Stomach (tissue), 9 donors: Measurements from ENCODE around the gene SGCA. TPM values are rescaled to one million over a fixed set of nuclear protein-coding genes. Genes with fewer than 3 reads are reported as not detected.
A peak's percentile ranks its signal among the peaks of the same experiment; 100 is the strongest.

Experiments used
- DNase-seq, 2 donors: peaks; one replicate each; pipeline versions ENCODE4 v3.0.0 to v3.0.0-alpha.2; 2013 to 2019
- H3K27ac ChIP-seq, 5 donors: fragments of 200-600 bp in 4 of 5; sonication (generic) in 4 of 5; one replicate each; pipeline ENCODE4 v1.5.1; 2013 to 2019; ENCODE audit warnings: mild to moderate bottlenecking in 1 of 5, moderate library complexity in 1 of 5
- H3K27me3 ChIP-seq, 3 donors: fragments of 200-600 bp; sonication (generic); one replicate each; pipeline ENCODE4 v1.5.1; 2017 to 2019; ENCODE audit warnings: mixed run types in 1 of 3
- H3K36me3 ChIP-seq, 4 donors: fragments of 200-600 bp; sonication (generic); 1 replicate in 3 of 4; 2 replicates in 1 of 4; pipeline ENCODE4 v1.5.1; 2016 to 2019
- H3K4me1 ChIP-seq, 4 donors: fragments of 200-600 bp; sonication (generic); one replicate each; pipeline ENCODE4 v1.5.1; 2016 to 2019
- H3K4me3 ChIP-seq, 4 donors: fragments of 200-600 bp; sonication (generic) in 3 of 4; one replicate each; pipeline ENCODE4 v1.5.1; 2016 to 2019; ENCODE audit warnings: mild to moderate bottlenecking in 1 of 4
- H3K9me3 ChIP-seq, 4 donors: fragments of 200-600 bp; sonication (generic); one replicate each; pipeline ENCODE4 v1.5.1; 2016 to 2019
- EP300 ChIP-seq: sonication (generic); formaldehyde crosslinking; IDR thresholded peaks from one replicate; pipeline ENCODE4 v1.6.1; 2017; ENCODE audit warnings: antibody characterized with exemption
- POLR2A ChIP-seq, 4 donors: fragments of 450-650 bp; IDR thresholded peaks; one replicate each; pipeline ENCODE4 v1.6.1; 2016; ENCODE audit warnings: antibody characterized with exemption in 4 of 4, control low read depth in 2 of 4, mild to moderate bottlenecking in 1 of 4, moderate library complexity in 1 of 4
- POLR2AphosphoS5 ChIP-seq, 3 donors: sonication (generic); formaldehyde crosslinking; IDR thresholded peaks; one replicate each; pipeline ENCODE4 v1.6.1; 2016; ENCODE audit warnings: antibody characterized with exemption in 3 of 3
- WGBS, 5 donors: extraction: QIAGEN DNeasy Blood & Tissue Kit in 3 of 5; methylation state at CpG; one replicate each; pipeline versions ENCODE4 v1.1.5 to v1.1.7; 2013 to 2018; 5-methylcytosine and 5-hydroxymethylcytosine counted together
- intact Hi-C: fragments of 100-400 bp; cut with DNase I; formaldehyde crosslinking; loops from one replicate; pipeline ENCODE4 v1.15.1; 2023; ENCODE audit warnings: low total_unique reads
- polyA plus RNA-seq, 3 donors: library from polyadenylated mRNA; stranded (reverse); fragments of 200-250 nt; gene quantifications; one replicate each; pipeline ENCODE4 v1.2.3, GENCODE V29; 2013
- total RNA-seq, 5 donors: library from RNA; depleted of rRNA; stranded (reverse); fragments of >200 nt; gene quantifications; one replicate each; pipeline versions ENCODE4 v1.1.0 to v1.2.3, GENCODE V29; 2014 to 2016
- TF ChIP-seq, protein P1 (sequence below), 7 experiments: fragments of 450-650 bp in 4 of 7; fragments of 200-600 bp in 3 of 7; sonication (generic) in 3 of 7; IDR thresholded peaks; one replicate each; pipeline ENCODE4 v1.5.1; 2016 to 2019; ENCODE audit warnings: antibody characterized with exemption in 7 of 7, control low read depth in 2 of 7, mild to moderate bottlenecking in 1 of 7
- donor health status: healthy with polysubstance abuse.
- donor health status: Bipolar disorder and iron deficiency.
- donor health status: healthy.

The SGCA gene
- total and polyA plus RNA-seq, 8 donors: 5.4 to 89.3 (median 15.1) TPM

DNA sequence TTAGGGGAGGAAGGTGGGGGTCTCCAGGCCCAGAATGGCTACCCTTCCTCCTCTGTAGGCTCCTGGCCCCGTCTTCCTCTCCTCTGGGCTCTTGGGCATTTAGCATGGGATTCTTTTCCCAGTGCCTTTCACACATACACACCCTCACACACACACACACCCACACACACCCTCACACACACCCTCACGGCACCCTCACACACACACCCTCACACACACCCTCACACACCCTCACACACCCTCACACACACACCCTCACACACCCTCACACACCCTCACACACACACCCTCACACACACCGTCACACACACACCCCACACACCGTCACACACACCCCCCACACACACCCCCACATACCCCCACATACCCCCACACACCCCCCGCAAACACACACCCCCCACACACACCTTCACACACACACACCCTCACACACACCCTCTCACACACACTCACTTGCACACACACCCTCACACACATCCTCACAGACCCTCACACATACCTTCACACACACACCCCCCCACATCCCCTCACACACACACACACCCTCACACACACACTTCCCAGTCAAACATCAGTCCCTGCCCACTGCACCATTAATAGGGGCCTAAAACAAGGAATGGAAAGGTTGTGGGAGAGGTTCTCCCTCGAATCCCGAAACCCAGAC is 845 bp downstream of the SGCA start:
- Histone ChIP-seq H3K27ac (peak overlapping the region in 4 of 5 donors; percentile 60 to 86 (median 80)), H3K36me3 (no peaks in the 10 kb centered on the region), H3K9me3 (no peaks in the 10 kb centered on the region), H3K4me3 (peak overlapping the region in 3 of 4 donors; percentile 27 to 35 (median 35)), H3K4me1 (peaks cover 9 to 56% (median 31%) of the 10 kb centered on the region in 4 donors), H3K27me3 (no peaks in the 10 kb centered on the region)
- no peak for TF ChIP-seq POLR2AphosphoS5 (IDR thresholded peaks at IDR 0.05)
- DNase-seq: no peak
- 40 to 75% (median 67%) methylated on average over 4 to 7 of the region's 7 CpGs for WGBS, 5 donors
- intact Hi-C loops: no loop called here

DNA sequence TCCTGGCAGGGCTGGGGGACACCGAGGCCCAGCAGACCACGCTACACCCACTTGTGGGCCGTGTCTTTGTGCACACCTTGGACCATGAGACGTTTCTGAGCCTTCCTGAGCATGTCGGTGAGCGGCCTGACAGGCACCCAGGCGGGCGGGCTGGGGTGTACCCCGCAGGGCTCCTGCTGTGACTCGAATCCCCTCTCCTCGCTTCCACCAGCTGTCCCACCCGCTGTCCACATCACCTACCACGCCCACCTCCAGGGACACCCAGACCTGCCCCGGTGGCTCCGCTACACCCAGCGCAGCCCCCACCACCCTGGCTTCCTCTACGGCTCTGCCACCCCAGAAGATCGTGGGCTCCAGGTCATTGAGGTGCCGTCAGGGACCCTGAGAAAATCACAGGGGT is 1.6 kb downstream of the SGCA start:
- Histone ChIP-seq H3K27ac (peak overlapping the region in 1 of 5 donors; percentile 86), H3K36me3 (no peaks in the 10 kb centered on the region), H3K4me1 (peaks cover 5 to 52% (median 26%) of the 10 kb centered on the region in 4 donors), H3K4me3 (peak overlapping the region in 1 of 4 donors; percentile 11), H3K27me3 (no peaks in the 10 kb centered on the region), H3K9me3 (no peaks in the 10 kb centered on the region)
- WGBS, 5 donors: 85 to 89% (median 87%) methylated on average over 11 to 19 of the region's 19 CpGs
- TF ChIP-seq POLR2A (IDR thresholded peaks at IDR 0.05) (no peak), EP300 (no peak), POLR2AphosphoS5 (IDR thresholded peaks at IDR 0.05) (no peak)
- TF ChIP-seq, protein P1, sequence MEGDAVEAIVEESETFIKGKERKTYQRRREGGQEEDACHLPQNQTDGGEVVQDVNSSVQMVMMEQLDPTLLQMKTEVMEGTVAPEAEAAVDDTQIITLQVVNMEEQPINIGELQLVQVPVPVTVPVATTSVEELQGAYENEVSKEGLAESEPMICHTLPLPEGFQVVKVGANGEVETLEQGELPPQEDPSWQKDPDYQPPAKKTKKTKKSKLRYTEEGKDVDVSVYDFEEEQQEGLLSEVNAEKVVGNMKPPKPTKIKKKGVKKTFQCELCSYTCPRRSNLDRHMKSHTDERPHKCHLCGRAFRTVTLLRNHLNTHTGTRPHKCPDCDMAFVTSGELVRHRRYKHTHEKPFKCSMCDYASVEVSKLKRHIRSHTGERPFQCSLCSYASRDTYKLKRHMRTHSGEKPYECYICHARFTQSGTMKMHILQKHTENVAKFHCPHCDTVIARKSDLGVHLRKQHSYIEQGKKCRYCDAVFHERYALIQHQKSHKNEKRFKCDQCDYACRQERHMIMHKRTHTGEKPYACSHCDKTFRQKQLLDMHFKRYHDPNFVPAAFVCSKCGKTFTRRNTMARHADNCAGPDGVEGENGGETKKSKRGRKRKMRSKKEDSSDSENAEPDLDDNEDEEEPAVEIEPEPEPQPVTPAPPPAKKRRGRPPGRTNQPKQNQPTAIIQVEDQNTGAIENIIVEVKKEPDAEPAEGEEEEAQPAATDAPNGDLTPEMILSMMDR (IDR thresholded peaks at IDR 0.05): no peak
- intact Hi-C loops: no loop called here
- no peak for DNase-seq

DNA sequence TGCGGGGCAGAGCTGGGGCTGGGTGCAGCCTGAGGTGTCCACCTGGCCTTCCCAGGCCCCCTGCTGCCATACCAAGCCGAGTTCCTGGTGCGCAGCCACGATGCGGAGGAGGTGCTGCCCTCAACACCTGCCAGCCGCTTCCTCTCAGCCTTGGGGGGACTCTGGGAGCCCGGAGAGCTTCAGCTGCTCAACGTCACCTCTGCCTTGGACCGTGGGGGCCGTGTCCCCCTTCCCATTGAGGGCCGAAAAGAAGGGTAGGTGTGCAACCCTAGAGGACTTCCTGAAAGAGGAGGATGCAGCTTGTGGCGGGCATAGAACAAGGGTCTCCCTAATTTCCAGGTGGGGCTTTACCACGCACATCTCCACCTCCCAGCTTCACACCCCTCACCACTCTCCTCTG is 2.5 kb downstream of the SGCA start:
- intact Hi-C loops: no loop called here
- Histone ChIP-seq H3K4me3 (no peak overlapping the region), H3K9me3 (no peaks in the 10 kb centered on the region), H3K27me3 (no peaks in the 10 kb centered on the region), H3K36me3 (no peaks in the 10 kb centered on the region), H3K4me1 (peaks cover 5 to 57% (median 26%) of the 10 kb centered on the region in 4 donors), H3K27ac (peak overlapping the region in 1 of 5 donors; percentile 86)
- no peak for DNase-seq
- WGBS, 5 donors: 73 to 82% (median 77%) methylated on average over 13 of the region's 13 CpGs
- TF ChIP-seq POLR2AphosphoS5 (IDR thresholded peaks at IDR 0.05) (no peak), POLR2A (IDR thresholded peaks at IDR 0.05) (no peak), EP300 (no peak)
- TF ChIP-seq, protein P1 (IDR thresholded peaks at IDR 0.05): no peak

DNA sequence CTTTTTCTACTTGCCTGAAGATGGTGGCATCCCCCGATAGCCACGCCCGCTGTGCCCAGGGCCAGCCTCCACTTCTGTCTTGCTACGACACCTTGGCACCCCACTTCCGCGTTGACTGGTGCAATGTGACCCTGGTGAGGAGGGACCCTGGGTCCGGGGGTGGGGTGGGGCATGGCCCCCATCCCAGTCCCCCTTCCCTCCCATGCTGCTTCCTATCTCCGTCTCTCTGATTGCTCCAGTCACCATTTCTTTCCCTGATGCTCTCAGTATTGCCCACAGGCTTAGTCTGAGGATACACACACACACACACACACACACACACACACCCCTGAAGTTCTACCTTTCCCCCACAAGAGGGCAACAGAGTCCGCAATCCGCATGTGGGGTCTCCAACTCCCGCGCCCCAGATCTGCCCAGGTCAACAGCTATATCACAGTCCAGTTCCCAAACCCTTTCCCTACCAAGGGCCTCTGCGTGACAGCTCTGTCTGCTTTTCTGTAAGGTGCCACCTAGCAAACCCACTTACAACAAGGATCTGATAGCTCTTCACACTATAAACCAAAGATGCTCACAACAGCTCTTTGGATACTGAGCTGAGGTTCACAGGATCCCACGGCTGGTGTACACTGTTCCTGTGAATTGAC is 3.4 kb downstream of the SGCA start:
- peak overlapping the region in 1 of 5 donors; percentile 86 for H3K27ac ChIP-seq
- WGBS, 5 donors: 29 to 36% (median 32%) methylated on average over 14 of the region's 14 CpGs
- TF ChIP-seq EP300: no peak
- TF ChIP-seq, protein P1 (IDR thresholded peaks at IDR 0.05): peak in 6 of 7 experiments; percentile 62 to 99 (median 80)
- no peak overlapping the region for H3K4me3 ChIP-seq
- H3K27me3 ChIP-seq: no peaks in the 10 kb centered on the region
- H3K9me3 ChIP-seq: no peaks in the 10 kb centered on the region
- H3K4me1 ChIP-seq: peaks cover 5 to 66% (median 26%) of the 10 kb centered on the region in 4 donors
- DNase-seq: peak in 1 of 2 donors; percentile 86
- H3K36me3 ChIP-seq: no peaks in the 10 kb centered on the region
- intact Hi-C loops: no loop called here
